Lower leg skin (tissue), 4 donors: ENCODE results near the gene B4GALNT3. TPM values are rescaled to one million over a fixed set of nuclear protein-coding genes. Genes with fewer than 3 reads are reported as not detected.

Source experiments
- DNase-seq, 2 donors: peaks; one replicate each; pipeline ENCODE4 v3.0.0-alpha.2; 2019; ENCODE audit warnings: low spot score in 2 of 2
- H3K4me3 ChIP-seq: fragments of 200-600 bp; sonication (generic); 2 replicates; pipeline ENCODE4 v1.5.1; 2017; ENCODE audit warnings: mild to moderate bottlenecking, low read depth; ENCODE audit not compliant: poor library complexity, severe bottlenecking
- CTCF ChIP-seq, 3 donors: fragments of 450-650 bp; IDR thresholded peaks; one replicate each; pipeline ENCODE4 v1.5.1; 2016; ENCODE audit warnings: antibody characterized with exemption in 3 of 3, mild to moderate bottlenecking in 3 of 3, moderate library complexity in 2 of 3
- POLR2A ChIP-seq, 2 donors: fragments of 450-650 bp; IDR thresholded peaks; one replicate each; pipeline ENCODE4 v1.6.1; 2016 to 2017; ENCODE audit warnings: antibody characterized with exemption in 2 of 2, mild to moderate bottlenecking in 1 of 2, moderate library complexity in 1 of 2
- WGBS, 2 donors: methylation state at CpG; one replicate each; pipeline ENCODE4 v1.1.5; 2018; 5-methylcytosine and 5-hydroxymethylcytosine counted together
- intact Hi-C: fragments of 100-400 bp; cut with DNase I; formaldehyde crosslinking; loops from one replicate; pipeline ENCODE4 v1.15.0; 2023; ENCODE audit warnings: low total_unique reads
- total RNA-seq, 4 donors: library from RNA; depleted of rRNA; stranded (reverse); fragments of >200 nt; gene quantifications; one replicate each; pipeline ENCODE4 v1.1.0, GENCODE V29; 2016

Gene B4GALNT3
- total RNA-seq, 4 donors from 2014 or later: 35.8 to 65.4 (median 47.6) TPM

- 81 to 85% methylated on average over 9 of the region's 9 CpGs for WGBS, 2 donors
- H3K4me3 ChIP-seq: no peak overlapping the region
- no peak for DNase-seq
- TF ChIP-seq CTCF (IDR thresholded peaks at IDR 0.05) (no peak), POLR2A (IDR thresholded peaks at IDR 0.05) (no peak)
- intact Hi-C loops: loop anchor here (5.0 kb wide), 1 partner anchor 93 kb away; no protein-coding TSS in a partner anchor
Observed at GRCh38 chr12:544941-545635, 85.3 kb downstream of the B4GALNT3 start.

- TF ChIP-seq CTCF (IDR thresholded peaks at IDR 0.05): no peak
- no peak for TF ChIP-seq POLR2A (IDR thresholded peaks at IDR 0.05)
- no peak overlapping the region for H3K4me3 ChIP-seq
- 77 to 85% methylated on average over 6 of the region's 6 CpGs for WGBS, 2 donors
- intact Hi-C loops: loop anchor here (5.0 kb wide), 1 partner anchor 94 kb away; no protein-coding TSS in a partner anchor
- no peak for DNase-seq
Observed at GRCh38 chr12:545835-546234, 86.1 kb downstream of the B4GALNT3 start.

GRCh38 chr12:546265-546919, 86.7 kb downstream of the B4GALNT3 start:
- no peak for TF ChIP-seq CTCF (IDR thresholded peaks at IDR 0.05)
- no peak for TF ChIP-seq POLR2A (IDR thresholded peaks at IDR 0.05)
- H3K4me3 ChIP-seq: no peak overlapping the region
- intact Hi-C loops: loop anchor here (5.0 kb wide), 1 partner anchor 94 kb away; no protein-coding TSS in a partner anchor
- 75 to 79% methylated on average over 41 of the region's 41 CpGs for WGBS, 2 donors
- no peak for DNase-seq

GRCh38 chr12:546920-547845, 87.4 kb downstream of the B4GALNT3 start:
- no peak for DNase-seq
- no peak for TF ChIP-seq POLR2A (IDR thresholded peaks at IDR 0.05)
- TF ChIP-seq CTCF (IDR thresholded peaks at IDR 0.05): peak in 1 of 3 donors; percentile 82
- intact Hi-C loops: loop anchor here (5.0 kb wide), 1 partner anchor 95 kb away; no protein-coding TSS in a partner anchor
- no peak overlapping the region for H3K4me3 ChIP-seq
- 20 to 23% methylated on average over 44 of the region's 44 CpGs for WGBS, 2 donors

- WGBS, 2 donors: 72 to 80% methylated on average over 13 of the region's 13 CpGs
- intact Hi-C loops: loop anchor here (5.0 kb wide), 1 partner anchor 96 kb away; no protein-coding TSS in a partner anchor
- DNase-seq: no peak
- TF ChIP-seq CTCF (IDR thresholded peaks at IDR 0.05) (no peak), POLR2A (IDR thresholded peaks at IDR 0.05) (no peak)
- no peak overlapping the region for H3K4me3 ChIP-seq
Observed at GRCh38 chr12:547883-548470, 88.2 kb downstream of the B4GALNT3 start.
